ENCODE data around the gene PLA2G6.
A peak's percentile ranks its signal among the peaks of the same experiment; 100 is the strongest.

PLA2G6 gene

DNA sequence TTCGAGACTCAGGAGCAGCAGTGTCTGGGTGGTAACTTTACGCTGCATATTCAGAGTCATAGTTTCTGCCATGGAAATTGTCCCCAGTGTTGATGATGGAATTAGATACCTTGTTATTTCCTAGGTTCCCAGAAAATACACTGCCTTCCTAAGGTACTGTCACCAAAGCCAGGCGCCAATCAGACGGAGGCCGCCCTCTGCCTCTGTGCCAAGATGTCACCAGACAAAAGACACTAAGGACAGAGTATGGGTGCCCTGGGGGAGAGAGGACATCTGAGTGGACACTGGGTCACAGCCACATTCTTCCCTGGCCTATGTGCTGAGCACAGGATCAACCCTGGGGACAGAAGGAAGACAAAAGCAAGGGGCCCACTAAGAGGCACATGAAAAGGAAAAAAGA is 11.2 kb downstream of the PLA2G6 start:
- no peak overlapping the region for H3K27ac ChIP-seq (ENCODE audit: poor library complexity, severe bottlenecking)
- H3K4me3 ChIP-seq (ENCODE audit: severe bottlenecking): no peak overlapping the region
- peaks cover 27% of the 10 kb centered on the region for H3K4me1 ChIP-seq (ENCODE audit: insufficient read depth, poor library complexity, severe bottlenecking)
- ATAC-seq (ENCODE audit: low read depth) (no peak), DNase-seq (ENCODE audit: low spot score) (no peak)
- H3K27me3 ChIP-seq (ENCODE audit: insufficient read depth, poor library complexity, severe bottlenecking): no peaks in the 10 kb centered on the region
- H3K36me3 ChIP-seq (ENCODE audit: low read depth): no peaks in the 10 kb centered on the region
- H3K9me3 ChIP-seq (ENCODE audit: severe bottlenecking): no peaks in the 10 kb centered on the region
- TF ChIP-seq CTCF (IDR thresholded peaks at IDR 0.05; ENCODE audit: poor library complexity, severe bottlenecking): no peak

DNA sequence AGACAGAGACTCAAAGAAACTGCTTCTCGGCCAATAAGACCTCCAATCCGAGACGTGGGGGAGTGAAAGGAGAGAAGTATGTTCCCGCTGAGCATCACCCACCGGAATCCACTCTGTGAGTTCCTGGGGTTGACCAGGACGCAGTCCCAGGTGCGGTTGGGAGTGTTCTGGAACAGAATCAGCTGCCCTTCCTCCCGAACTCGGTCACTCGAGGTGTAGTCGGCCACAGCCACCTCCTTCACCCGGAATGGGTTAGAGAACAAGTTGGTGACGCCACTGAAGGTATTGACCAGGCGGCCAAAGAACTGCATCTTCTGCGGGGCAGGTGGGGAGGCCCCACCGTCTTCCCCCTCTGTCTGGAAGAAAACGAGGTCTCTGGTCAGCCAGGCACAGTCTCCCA is 12.5 kb downstream of the PLA2G6 start:
- Histone ChIP-seq H3K27me3 (ENCODE audit: insufficient read depth, poor library complexity, severe bottlenecking) (no peaks in the 10 kb centered on the region), H3K4me3 (ENCODE audit: severe bottlenecking) (no peak overlapping the region), H3K9me3 (ENCODE audit: severe bottlenecking) (no peaks in the 10 kb centered on the region), H3K4me1 (ENCODE audit: insufficient read depth, poor library complexity, severe bottlenecking) (peaks cover 27% of the 10 kb centered on the region), H3K36me3 (ENCODE audit: low read depth) (no peaks in the 10 kb centered on the region), H3K27ac (ENCODE audit: poor library complexity, severe bottlenecking) (no peak overlapping the region)
- DNase-seq (ENCODE audit: low spot score) (no peak), ATAC-seq (ENCODE audit: low read depth) (no peak)
- no peak for TF ChIP-seq CTCF (IDR thresholded peaks at IDR 0.05; ENCODE audit: poor library complexity, severe bottlenecking)

DNA sequence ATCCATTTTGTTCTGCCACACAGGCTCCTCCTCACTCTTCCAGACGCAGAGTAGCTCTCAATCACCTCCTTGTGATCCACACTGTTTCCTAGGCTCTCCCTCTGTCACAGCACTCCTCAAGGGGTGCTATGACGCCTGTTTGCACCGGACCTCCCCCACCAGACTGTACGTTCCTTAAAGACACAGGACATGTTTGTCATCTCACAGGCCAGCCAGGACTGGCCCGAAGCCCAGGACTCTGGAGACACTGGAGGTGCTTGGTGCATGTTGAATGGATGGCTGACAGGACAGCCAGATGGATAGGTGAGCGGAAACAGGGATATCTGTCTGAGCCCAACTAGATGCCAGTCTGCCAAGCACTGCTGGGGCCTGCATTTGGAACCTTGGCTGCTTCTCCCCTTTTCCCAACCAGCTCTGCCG is 13.6 kb downstream of the PLA2G6 start:
- no peaks in the 10 kb centered on the region for H3K27me3 ChIP-seq (ENCODE audit: insufficient read depth, poor library complexity, severe bottlenecking)
- DNase-seq (ENCODE audit: low spot score) (no peak), ATAC-seq (ENCODE audit: low read depth) (0 out of 3 replicates have a peak, but pooled peaks have one; percentile 26)
- peaks cover 22% of the 10 kb centered on the region for H3K4me1 ChIP-seq (ENCODE audit: insufficient read depth, poor library complexity, severe bottlenecking)
- no peaks in the 10 kb centered on the region for H3K36me3 ChIP-seq (ENCODE audit: low read depth)
- H3K9me3 ChIP-seq (ENCODE audit: severe bottlenecking): no peaks in the 10 kb centered on the region
- no peak overlapping the region for H3K4me3 ChIP-seq (ENCODE audit: severe bottlenecking)
- H3K27ac ChIP-seq (ENCODE audit: poor library complexity, severe bottlenecking): no peak overlapping the region
- TF ChIP-seq CTCF (IDR thresholded peaks at IDR 0.05; ENCODE audit: poor library complexity, severe bottlenecking): no peak

DNA sequence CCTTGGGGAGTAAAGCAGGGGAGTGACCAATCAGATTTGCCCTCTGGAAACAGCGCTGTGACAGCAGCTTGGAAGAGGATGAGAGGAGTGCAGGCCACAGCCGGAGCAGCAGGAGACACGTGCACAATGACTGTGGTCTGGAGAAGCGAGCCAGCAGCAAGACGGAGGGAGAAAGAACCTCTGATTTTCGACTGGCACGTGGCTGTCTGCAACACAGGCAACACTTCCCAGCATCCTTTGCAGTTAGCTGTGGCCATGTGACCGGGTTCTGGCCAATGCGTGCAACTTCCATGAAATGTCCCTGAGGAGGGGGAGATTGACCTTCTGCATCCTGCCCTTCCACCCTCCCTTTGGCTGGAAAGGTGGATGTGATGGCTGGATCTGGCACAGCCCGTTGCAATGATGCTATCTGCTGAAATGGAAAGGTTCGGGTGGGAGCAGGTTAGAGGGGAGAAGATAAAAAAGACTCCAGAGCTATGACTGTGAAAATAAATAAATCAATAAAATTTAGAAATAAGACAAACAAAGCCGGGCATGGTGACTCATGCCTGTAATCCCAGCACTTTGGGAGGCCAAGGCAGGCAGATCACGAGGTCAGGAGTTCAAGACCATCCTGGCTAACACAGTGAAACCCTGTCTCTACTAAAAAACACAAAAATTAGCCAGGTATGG is 15.6 kb downstream of the PLA2G6 start:
- no peaks in the 10 kb centered on the region for H3K36me3 ChIP-seq (ENCODE audit: low read depth)
- H3K4me1 ChIP-seq (ENCODE audit: insufficient read depth, poor library complexity, severe bottlenecking): peaks cover 8% of the 10 kb centered on the region
- DNase-seq (ENCODE audit: low spot score) (no peak), ATAC-seq (ENCODE audit: low read depth) (no peak)
- TF ChIP-seq CTCF (IDR thresholded peaks at IDR 0.05; ENCODE audit: poor library complexity, severe bottlenecking): no peak
- H3K9me3 ChIP-seq (ENCODE audit: severe bottlenecking): no peaks in the 10 kb centered on the region
- no peak overlapping the region for H3K4me3 ChIP-seq (ENCODE audit: severe bottlenecking)
- H3K27me3 ChIP-seq (ENCODE audit: insufficient read depth, poor library complexity, severe bottlenecking): no peaks in the 10 kb centered on the region
- H3K27ac ChIP-seq (ENCODE audit: poor library complexity, severe bottlenecking): no peak overlapping the region

DNA sequence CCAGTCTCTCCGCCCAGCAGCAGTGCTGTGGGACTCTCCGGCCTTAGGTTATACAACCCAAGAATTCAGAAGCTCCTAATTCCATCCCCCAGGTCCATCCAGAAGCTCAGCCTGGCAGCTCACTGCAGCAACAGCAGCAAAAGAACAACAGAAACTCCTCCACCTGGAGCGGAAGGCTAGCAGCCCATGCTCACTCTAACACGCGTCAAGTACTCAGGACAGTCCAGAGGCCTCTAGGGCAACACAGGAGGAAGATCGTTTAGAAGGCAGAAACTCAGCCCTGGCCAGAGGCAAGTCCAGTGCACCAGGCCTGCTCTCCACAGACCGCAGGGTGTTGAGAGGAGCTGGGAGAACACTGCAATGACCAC is 17.1 kb downstream of the PLA2G6 start:
- Histone ChIP-seq H3K36me3 (ENCODE audit: low read depth) (no peaks in the 10 kb centered on the region), H3K27ac (ENCODE audit: poor library complexity, severe bottlenecking) (no peak overlapping the region), H3K4me1 (ENCODE audit: insufficient read depth, poor library complexity, severe bottlenecking) (peaks cover 8% of the 10 kb centered on the region), H3K9me3 (ENCODE audit: severe bottlenecking) (no peaks in the 10 kb centered on the region), H3K4me3 (ENCODE audit: severe bottlenecking) (no peak overlapping the region), H3K27me3 (ENCODE audit: insufficient read depth, poor library complexity, severe bottlenecking) (no peaks in the 10 kb centered on the region)
- ATAC-seq (ENCODE audit: low read depth) (no peak), DNase-seq (ENCODE audit: low spot score) (no peak)
- no peak for TF ChIP-seq CTCF (IDR thresholded peaks at IDR 0.05; ENCODE audit: poor library complexity, severe bottlenecking)
